GM19099 (cell line): ENCODE results near the gene TBC1D8.

Source experiments
- POLR2A ChIP-seq: IDR thresholded peaks from 3 replicates; pipeline ENCODE4 v1.6.1; 2011; ENCODE audit warnings: low read depth; ENCODE audit not compliant: insufficient read length; ENCODE audit errors: extremely low read depth

Gene TBC1D8

GRCh38 chr2:100978582-100979191, 172.5 kb downstream of the TBC1D8 start:
- no peak for TF ChIP-seq POLR2A

- no peak for TF ChIP-seq POLR2A
Measured at GRCh38 chr2:100977511-100977910, 173.7 kb downstream of the TBC1D8 start.

- TF ChIP-seq POLR2A = no peak
Measured at GRCh38 chr2:100976645-100977391, 174.4 kb downstream of the TBC1D8 start.

DNA sequence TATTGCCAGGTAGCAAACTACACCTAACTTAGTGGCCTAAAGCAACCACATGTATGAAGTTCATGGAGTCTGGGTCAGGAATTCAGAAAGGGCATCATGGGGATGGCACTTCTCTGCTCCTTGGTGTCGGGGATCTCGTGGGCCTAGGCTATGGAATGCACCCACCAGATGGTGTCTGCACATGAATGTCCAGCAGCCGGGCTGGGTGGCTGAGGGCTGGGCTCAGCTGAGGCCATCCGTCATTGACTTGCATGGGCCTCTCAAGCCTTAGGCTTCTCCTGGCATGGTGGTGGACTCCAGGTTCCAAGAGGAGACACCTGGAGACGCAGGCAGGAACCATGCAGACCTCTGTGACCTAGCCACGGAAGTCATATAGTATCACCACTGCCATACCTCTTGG, 175.1 kb downstream of the TBC1D8 start:
- no peak for TF ChIP-seq POLR2A

DNA sequence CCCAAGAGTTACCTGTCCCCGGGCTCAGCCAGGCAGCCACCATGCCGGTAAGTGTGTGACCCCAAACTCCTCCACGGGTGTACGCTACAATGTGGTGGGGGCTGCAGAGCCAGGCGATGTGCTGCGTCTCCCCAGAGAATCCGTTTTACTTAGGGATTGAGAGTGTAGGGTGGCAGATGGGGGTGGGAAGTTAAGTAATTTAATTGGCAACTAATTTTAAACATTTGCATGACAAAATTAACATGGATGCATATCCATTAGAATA, 175.7 kb downstream of the TBC1D8 start:
- TF ChIP-seq POLR2A = no peak

- TF ChIP-seq POLR2A = no peak
Measured at GRCh38 chr2:100974712-100975520, 176.3 kb downstream of the TBC1D8 start.

DNA sequence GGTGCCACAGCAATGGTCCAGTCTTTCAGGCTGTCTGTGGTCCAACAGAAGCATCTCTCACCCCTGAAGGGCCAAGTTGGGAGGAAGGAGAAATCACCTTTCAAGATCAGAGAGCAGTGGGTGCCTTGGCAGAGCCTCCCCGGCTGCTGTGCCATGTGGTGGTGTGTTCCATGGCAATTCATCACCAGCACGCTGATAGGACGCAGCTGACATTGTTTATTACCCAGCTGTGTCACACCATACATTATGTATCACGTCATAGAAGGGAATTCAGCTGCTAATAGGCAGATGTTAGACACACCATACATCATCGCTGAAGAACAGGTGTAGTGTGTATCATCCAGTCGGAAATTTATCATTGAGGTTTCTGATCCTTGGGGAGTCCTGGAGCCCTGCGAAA, 178.7 kb downstream of the TBC1D8 start:
- no peak for TF ChIP-seq POLR2A

GRCh38 chr2:100971221-100971620, 180.0 kb downstream of the TBC1D8 start:
- TF ChIP-seq POLR2A = no peak

- no peak for TF ChIP-seq POLR2A
Measured at GRCh38 chr2:100969998-100970397, 181.2 kb downstream of the TBC1D8 start.

DNA sequence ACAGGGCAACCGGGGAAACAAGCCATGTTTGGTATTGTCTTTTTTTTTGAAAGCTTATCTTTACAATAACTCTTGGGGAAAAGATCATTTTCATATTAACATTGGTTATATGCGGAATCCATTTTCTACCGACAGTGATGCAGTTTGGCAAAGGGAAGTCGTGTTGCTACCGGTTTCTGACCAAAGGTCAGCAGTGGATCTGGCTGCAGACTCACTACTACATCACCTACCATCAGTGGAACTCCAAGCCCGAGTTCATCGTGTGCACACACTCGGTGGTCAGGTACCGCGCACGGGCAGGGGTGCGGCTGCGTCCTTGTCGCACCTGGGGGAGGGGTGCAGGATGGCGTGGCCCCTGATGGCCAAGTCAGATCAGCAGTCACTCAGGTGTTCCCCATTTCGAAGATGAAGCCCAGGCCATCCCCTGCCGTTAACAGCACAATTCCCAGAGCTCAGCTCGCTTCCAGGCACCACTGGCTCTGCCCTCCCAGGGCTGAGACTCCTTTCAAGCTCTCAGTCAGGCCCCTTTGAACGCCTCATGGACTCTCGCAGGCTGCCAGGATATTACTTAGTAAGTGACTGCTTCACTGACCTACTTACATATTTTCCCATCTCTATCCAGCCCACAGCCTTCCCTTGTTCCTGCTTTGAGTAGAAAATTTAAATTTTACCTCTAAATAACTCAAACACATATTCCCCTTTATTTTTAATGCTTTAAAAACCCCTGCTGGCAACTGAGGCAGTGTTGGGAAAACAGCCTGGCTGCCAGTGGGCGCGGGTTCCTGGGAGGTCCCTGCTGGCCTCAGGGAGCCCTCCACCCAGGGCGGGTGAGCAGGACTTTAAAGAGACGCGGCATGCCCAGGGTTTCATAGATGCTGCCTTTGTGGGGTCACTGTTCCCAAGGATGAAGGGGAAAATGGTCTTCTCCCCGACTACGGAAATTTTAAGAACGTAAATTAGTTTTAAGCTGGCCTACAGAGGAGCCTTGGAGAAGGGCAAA, 182.7 kb downstream of the TBC1D8 start:
- no peak for TF ChIP-seq POLR2A

GRCh38 chr2:100967716-100968115, 183.5 kb downstream of the TBC1D8 start:
- TF ChIP-seq POLR2A = no peak

DNA sequence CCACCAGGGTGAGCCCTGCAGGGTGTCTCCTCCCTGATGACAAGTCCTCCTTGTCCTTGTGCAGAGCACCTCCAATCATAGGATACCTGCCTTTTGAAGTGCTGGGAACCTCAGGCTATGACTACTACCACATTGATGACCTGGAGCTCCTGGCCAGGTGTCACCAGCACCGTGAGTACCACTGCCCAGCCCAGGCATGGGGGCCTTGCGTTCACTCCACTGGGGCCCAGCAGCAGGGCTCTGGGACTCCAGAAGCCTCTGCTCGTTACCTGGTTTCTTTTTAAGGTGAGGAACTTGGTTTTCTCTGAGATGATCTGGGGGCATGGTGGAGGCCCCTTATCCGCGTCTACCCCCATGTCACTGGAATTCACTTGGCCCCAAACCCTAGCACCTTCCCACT, 185.6 kb downstream of the TBC1D8 start:
- TF ChIP-seq POLR2A = no peak

GRCh38 chr2:100964681-100965169, 186.5 kb downstream of the TBC1D8 start:
- TF ChIP-seq POLR2A = no peak

- no peak for TF ChIP-seq POLR2A
Measured at GRCh38 chr2:100964222-100964621, 187.0 kb downstream of the TBC1D8 start.

DNA sequence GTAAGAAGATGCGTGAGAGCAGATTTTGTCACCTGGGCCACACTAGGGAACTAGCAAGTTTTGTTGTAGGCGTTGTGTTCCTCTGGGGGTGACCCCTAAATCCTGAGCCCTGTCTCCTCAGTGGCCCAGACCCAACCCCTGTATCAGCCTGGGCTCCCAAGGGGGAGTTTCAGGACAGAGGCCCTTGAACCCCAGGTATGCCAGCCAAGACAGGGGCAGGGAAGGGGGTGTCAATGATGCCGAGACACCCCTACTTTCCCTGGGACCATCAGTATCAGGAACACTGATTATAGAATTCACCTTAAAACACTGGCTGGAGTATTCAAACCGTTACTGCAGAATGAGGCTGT, 188.2 kb downstream of the TBC1D8 start:
- TF ChIP-seq POLR2A = no peak
